HG02943 (cell line): ENCODE data around the gene ARHGDIB.

ENCODE experiments used
- ATAC-seq: cut with Tn5 transposase; IDR thresholded peaks from one replicate; pipeline ENCODE4 v1.9.1; 2021; ENCODE audit warnings: mild to moderate bottlenecking, low read depth, moderate library complexity; ENCODE audit not compliant: unreplicated experiment

ARHGDIB gene

DNA sequence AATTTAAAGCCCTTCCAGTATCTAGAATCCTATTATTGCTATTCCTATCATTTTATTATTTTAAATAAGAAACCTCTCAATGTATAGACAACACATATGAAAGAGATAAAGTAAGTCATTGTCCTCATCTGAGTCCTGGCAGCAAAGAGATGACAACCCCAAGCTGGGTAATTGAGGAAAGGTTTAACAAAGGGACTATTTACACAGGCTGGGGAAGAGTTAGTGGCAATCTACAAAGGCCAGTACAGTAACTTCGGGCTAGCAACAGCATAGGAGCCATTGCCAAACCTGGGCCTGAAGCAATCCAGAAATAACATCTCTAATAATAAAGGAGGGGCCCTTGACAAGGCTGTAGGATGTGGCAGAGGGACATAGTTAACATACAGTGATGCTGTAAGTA lies 22.6 kb upstream of the ARHGDIB start:
- ATAC-seq, result no peak

GRCh38 chr12:14982991-14983390 lies 21.6 kb upstream of the ARHGDIB start:
- no peak for ATAC-seq

DNA sequence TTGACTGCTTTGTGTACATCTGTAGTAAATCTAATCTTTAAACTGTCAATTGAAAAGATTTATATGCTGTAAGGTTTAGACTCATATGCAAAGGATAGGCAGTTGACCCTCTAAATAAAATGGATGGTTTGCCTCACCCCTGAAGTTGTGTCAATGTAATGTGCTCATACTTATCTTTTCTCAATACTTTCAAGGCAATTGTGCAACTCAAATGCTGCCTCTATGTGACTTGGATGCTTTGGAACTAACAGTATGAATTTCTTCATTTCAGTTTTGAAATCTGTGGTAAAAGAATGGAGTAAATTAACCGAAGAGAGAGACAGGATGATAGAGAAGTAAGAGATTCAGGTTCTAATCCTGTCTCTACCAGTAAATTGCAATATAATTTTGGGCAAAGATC lies 21.2 kb upstream of the ARHGDIB start:
- ATAC-seq, result no peak

- ATAC-seq, result no peak
Measured at GRCh38 chr12:14981049-14981448, 19.6 kb upstream of the ARHGDIB start.

GRCh38 chr12:14979468-14979867 lies 18.1 kb upstream of the ARHGDIB start:
- no peak for ATAC-seq

DNA sequence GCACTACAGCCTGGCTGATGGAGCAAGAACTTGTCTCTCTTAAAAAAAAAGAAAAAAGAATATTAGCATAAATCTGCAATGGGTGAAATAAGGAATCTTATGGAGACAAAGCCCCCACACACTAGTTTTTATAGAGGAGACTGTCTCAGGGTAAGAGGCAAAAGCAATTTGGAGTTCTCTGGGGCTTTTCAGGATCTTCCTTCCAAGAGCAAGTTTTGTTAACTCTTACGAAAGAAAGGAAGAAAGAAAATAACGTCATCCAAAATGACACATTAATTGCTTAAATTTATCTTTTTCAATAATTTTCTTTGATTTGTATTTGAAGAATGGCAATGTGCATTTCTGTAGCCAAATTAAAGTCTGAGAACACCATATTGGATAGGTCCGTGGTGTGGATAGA lies 15.3 kb upstream of the ARHGDIB start:
- no peak for ATAC-seq

DNA sequence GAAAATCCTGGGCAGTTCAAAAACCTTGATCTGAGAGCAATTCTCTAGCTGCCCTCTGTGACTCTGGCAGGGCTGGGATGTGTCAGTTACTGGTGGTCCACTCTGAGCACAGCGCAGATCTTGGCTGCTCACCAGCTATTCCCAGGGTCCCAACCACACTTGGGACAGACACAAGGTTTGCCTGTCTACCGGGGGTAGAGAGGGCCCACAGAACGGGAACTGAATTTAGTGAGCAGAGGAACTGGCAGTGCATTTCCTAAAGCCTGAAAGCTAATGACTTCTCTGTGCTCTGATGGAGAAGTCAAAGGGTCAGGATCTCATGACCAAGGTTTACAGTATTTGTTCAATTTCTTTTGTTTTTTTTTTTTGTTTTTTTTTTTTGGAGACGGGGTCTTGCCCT lies 14.1 kb upstream of the ARHGDIB start:
- no peak for ATAC-seq

DNA sequence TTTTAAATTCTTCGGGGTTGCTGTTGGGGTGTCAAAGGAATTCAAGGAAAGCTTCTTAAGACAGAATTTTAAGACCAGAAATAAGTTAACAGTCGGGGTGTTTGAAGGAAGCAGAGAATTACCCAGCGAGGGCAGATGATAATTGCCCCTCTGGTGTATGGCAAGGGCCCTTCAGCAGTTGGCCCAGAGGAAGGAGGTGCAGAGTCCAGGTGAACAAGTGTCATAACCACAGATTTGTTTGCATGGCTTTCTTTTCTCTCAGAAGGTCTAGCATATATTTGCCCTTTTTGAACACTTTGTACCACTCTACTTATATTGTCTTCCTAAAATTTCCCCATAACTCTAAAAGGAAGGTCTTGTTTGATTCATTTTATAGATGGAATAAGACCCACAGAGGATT lies 13.2 kb upstream of the ARHGDIB start:
- no peak for ATAC-seq

- no peak for ATAC-seq
Measured at GRCh38 chr12:14972816-14973215, 11.4 kb upstream of the ARHGDIB start, which contains the start of gene PDE6H. PDE6H (plus strand) TSS chr12:14973042; CDS start chr12:14978013, 4,971 bp downstream.

DNA sequence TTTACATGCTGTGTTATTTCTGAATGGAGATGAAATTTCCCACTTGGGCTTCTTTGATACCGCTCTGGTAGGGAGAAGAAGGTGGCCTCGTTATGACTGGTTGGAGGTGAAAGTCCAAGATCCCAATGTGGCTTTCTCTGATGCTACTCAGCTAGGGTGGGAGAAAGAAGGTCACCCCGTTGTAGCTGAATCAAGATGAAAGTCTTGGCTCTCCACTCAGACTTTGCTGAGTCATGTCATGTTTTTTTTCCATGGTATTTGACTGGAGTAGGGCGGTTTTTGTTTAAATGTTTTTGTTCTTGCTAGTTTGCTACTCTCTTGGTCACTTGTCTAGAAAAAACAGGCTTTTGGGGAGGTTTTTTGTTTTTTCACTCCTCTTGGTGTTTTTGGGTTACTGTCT lies 9.1 kb upstream of the ARHGDIB start:
- no peak for ATAC-seq

DNA sequence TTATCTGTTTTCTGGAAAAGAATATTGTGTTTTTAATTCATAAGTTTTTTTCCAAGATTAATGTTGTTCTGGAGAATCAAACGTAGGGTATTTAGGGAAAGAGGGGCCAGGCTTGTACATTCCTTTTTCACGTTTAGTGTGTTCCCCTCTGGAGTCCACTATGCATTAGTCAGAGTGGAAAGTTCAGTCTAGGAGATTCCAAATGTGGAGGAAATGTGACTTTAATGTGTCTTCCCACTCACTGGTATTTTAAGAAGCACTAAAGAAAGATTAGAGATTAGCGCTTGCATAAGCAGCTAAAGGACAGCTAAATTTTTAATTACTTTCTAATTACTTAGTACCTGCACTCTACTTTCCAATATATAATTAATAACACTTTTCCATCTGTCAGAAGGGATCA lies 7.1 kb upstream of the ARHGDIB start:
- ATAC-seq, result no peak

GRCh38 chr12:14965221-14965620 lies 3.8 kb upstream of the ARHGDIB start:
- no peak for ATAC-seq

GRCh38 chr12:14964406-14964805 lies 3.0 kb upstream of the ARHGDIB start:
- no peak for ATAC-seq

GRCh38 chr12:14963520-14963919 lies 2.1 kb upstream of the ARHGDIB start:
- no peak for ATAC-seq

- no peak for ATAC-seq
Measured at GRCh38 chr12:14962797-14963196, 1.4 kb upstream of the ARHGDIB start.

GRCh38 chr12:14962153-14962539 lies 745 bp upstream of the ARHGDIB start:
- no peak for ATAC-seq

GRCh38 chr12:14960548-14961465 lies 594 bp downstream of the ARHGDIB start:
- ATAC-seq, result peak; percentile 45

DNA sequence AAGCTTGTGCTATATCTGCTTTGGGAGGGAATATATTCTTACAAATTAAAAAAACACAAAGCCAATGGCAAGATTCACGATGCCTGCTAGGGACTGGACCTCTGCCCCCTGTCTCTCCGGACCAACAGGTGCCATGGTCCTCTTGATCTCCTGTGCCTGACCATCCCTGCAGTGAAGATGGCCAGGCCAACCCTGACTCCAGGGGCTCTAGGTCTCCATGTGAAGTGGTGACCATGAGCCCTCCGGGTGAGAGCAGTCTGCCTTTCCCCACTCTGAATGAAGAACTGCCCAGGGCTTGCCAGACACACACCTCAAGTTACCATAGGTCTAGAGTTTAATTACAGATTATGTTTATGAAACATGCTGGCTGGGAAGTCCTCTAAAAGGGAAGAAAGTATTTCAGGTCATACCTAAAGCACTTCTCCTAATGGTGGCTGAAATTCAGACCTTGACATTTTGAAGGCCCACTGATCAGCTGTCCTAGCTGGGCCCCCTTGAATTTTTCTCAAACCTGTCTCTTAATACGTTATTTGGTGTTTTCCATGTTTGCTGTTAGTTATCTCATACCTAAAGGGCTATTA lies 1.4 kb downstream of the ARHGDIB start:
- no peak for ATAC-seq

DNA sequence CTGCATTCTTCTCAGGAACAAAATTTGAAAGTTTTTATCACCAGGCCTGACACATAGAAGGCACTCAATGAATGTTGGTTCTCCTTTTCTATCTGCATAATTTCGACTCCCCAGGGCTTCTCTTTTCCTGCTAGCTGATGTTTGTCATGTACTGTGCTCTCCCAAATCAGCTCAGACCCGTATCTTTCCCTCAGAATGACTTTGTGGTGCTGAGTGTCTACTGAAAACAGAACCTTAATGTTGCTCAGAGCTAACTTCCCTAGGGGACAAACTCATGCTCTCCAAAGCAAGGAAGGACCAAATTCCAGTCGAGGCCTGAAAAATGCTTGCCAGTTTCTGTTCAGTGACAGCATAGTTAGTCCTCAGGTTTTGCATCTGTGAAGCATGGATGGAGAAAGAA lies 1.9 kb downstream of the ARHGDIB start:
- no peak for ATAC-seq

- ATAC-seq, result no peak
Measured at GRCh38 chr12:14959126-14959440, 2.3 kb downstream of the ARHGDIB start.

DNA sequence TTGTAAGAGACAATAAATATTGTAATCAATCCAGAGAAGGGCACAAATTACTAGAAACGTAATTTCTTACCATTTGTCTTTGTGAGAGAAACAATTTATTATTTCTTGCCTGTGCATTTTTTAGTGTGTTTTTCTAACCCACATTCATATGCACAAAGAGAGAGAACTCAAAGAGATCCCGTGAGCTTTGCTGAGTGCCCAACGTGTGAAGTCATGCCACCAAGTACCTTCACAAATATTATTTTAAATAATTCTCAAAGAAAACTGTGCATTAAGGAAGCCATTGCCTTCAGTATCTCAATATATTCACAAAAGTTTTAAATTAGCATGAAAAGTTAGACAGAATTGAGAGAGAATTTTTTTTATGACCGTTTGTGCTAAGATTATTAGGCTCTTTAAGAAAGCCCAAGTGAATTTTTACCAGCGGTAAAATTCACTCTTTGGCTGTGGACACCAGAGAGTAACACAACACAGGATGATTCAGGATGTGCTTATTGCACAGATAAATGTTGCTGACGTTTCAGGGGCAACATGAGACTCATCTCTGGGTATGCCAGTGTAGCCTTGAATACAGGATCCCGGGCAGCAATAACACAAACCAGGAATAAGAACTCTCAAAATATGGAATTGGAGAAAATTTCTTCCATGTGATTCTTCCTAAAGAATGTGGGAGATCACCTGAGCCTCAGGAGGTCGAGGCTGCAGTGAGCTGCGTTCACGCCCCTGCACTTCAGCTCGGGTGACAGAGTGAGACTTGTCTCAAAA lies 2.9 kb downstream of the ARHGDIB start:
- ATAC-seq, result no peak
